CD4-positive, alpha-beta memory T cell (primary cell): ENCODE data around the gene SLC1A2. TPM values are rescaled to one million over a fixed set of nuclear protein-coding genes. Genes with fewer than 3 reads are reported as not detected.

ENCODE experiments used
- CTCF ChIA-PET: fragments of 350-600 bp; sonication (Branson Sonifier 250); formaldehyde crosslinking; loops from one replicate; lab custom pipeline; 2021; ENCODE audit warnings: inconsistent platforms; ENCODE audit not compliant: partially characterized antibody; lab: Charles Lee
- POLR2A ChIA-PET: fragments of 350-600 bp; sonication (Branson Sonifier 250); formaldehyde crosslinking; loops from one replicate; lab custom pipeline; 2021; ENCODE audit not compliant: partially characterized antibody; lab: Charles Lee
- DNase-seq, 5 donors: peaks; one replicate each; pipeline versions ENCODE4 v3.0.0 to v3.0.0-alpha.2; 2020 to 2022; ENCODE audit warnings: mixed read lengths in 1 of 5
- H3K27ac ChIP-seq: one replicate; pipeline ENCODE4 v1.7.0; 2013; ENCODE audit warnings: low read depth, low read length
- H3K27me3 ChIP-seq: 2 replicates; pipeline ENCODE4 v1.7.0; 2013; ENCODE audit warnings: mild to moderate bottlenecking, low read length, moderate library complexity; ENCODE audit not compliant: insufficient read depth
- H3K36me3 ChIP-seq: 2 replicates; pipeline ENCODE4 v1.7.0; 2013; ENCODE audit warnings: mild to moderate bottlenecking, low read length, moderate library complexity; ENCODE audit not compliant: insufficient read depth
- H3K4me1 ChIP-seq: 2 replicates; pipeline ENCODE4 v1.7.0; 2013; ENCODE audit warnings: mild to moderate bottlenecking, low read length, moderate library complexity; ENCODE audit not compliant: insufficient read depth
- H3K4me3 ChIP-seq, 2 donors: one replicate each; pipeline ENCODE4 v1.7.0; 2013; ENCODE audit warnings: low read length in 2 of 2, mild to moderate bottlenecking in 1 of 2
- H3K9me3 ChIP-seq, 2 donors: one replicate each; pipeline ENCODE4 v1.7.0; 2013; ENCODE audit warnings: low read length in 2 of 2, control low read depth in 1 of 2; ENCODE audit not compliant: control insufficient read depth in 1 of 2
- H3K27ac Mint-ChIP-seq, 7 donors: one replicate each; pipeline ENCODE4 v1.8.0; 2020 to 2021; ENCODE audit warnings: mixed read lengths in 7 of 7, mild to moderate bottlenecking in 6 of 7, inconsistent platforms in 3 of 7, moderate library complexity in 3 of 7
- H3K27me3 Mint-ChIP-seq, 2 donors: one replicate each; pipeline ENCODE4 v1.8.0; 2020 to 2021; ENCODE audit warnings: mixed read lengths in 2 of 2
- H3K36me3 Mint-ChIP-seq, 2 donors: one replicate each; pipeline ENCODE4 v1.8.0; 2020 to 2021; ENCODE audit warnings: mixed read lengths in 2 of 2, inconsistent platforms in 1 of 2, mild to moderate bottlenecking in 1 of 2
- H3K4me1 Mint-ChIP-seq, 4 donors: one replicate each; pipeline ENCODE4 v1.8.0; 2020 to 2021; ENCODE audit warnings: mixed read lengths in 4 of 4, mild to moderate bottlenecking in 1 of 4
- H3K4me3 Mint-ChIP-seq, 8 donors: one replicate each; pipeline ENCODE4 v1.8.0; 2020 to 2021; ENCODE audit warnings: mixed read lengths in 8 of 8, mild to moderate bottlenecking in 7 of 8, moderate library complexity in 6 of 8, inconsistent platforms in 3 of 8
- H3K9me3 Mint-ChIP-seq, 8 donors: one replicate each; pipeline ENCODE4 v1.8.0; 2020 to 2021; ENCODE audit warnings: mixed read lengths in 8 of 8, mild to moderate bottlenecking in 5 of 8, inconsistent platforms in 3 of 8, moderate library complexity in 1 of 8
- intact Hi-C: fragments of 100-400 bp; cut with micrococcal nuclease; formaldehyde crosslinking; loops from one replicate; pipeline ENCODE4 v1.15.1; 2023
- polyA plus RNA-seq, 2 donors: library from polyadenylated mRNA; unstranded; fragments of 300-500 nt; fragmentation: Illumina TruSeq; gene quantifications; one replicate each; pipeline ENCODE4 v1.2.3, GENCODE V29; 2021
- total RNA-seq, 2 experiments: library from RNA; stranded (reverse); gene quantifications; one replicate each; pipeline ENCODE4 v1.2.3, GENCODE V29; 2021

The SLC1A2 gene
- total and polyA plus RNA-seq, 4 experiments from 2014 or later = 0.08 to 0.25 (median 0.11) TPM

- Histone ChIP-seq H3K4me3 (no peak overlapping the region), H3K27ac (no peak overlapping the region), H3K36me3 (no peaks in the 10 kb centered on the region), H3K27me3 (no peaks in the 10 kb centered on the region), H3K4me1 (no peaks in the 10 kb centered on the region), H3K9me3 (no peaks in the 10 kb centered on the region)
- Mint-ChIP-seq H3K4me3 (no peak overlapping the region), H3K27ac (peak overlapping the region in 2 of 7 donors; percentile 21 to 31), H3K27me3 (no peaks in the 10 kb centered on the region), H3K9me3 (no peaks in the 10 kb centered on the region), H3K36me3 (no peaks in the 10 kb centered on the region), H3K4me1 (peaks cover 0 to 3% (median 2%) of the 10 kb centered on the region in 4 donors)
- DNase-seq = no peak
- ChIA-PET CTCF (interaction anchor here (2.2 kb wide), 1 partner anchor 16 kb away, joined by 10 read pairs; no protein-coding TSS in a partner anchor), POLR2A (no interaction called here)
- intact Hi-C loops = no loop called here
Measured at GRCh38 chr11:35376613-35377012, 42.7 kb downstream of the SLC1A2 start.

DNA sequence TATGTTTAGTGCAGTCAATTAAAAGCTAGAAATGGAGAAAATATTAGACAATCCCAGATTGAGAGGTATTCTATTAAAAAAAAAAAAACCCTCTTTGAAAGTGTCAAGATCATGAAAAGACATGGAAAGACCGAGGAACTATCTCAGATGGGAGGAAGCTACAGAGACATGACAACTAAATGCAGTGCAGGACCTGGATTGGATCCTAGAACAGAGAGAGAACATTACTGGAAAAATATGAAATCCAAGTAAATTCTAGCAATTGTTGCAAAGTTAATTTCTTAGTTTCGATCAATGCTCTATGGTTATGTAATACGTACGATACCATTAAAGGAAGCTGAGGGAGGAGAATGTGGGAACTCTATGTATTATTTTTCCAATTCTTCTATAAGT is 43.2 kb downstream of the SLC1A2 start:
- Mint-ChIP-seq H3K4me3 (no peak overlapping the region), H3K9me3 (no peaks in the 10 kb centered on the region), H3K27me3 (peaks cover 0 to 1% of the 10 kb centered on the region in 2 donors), H3K4me1 (peaks cover 0 to 3% (median 3%) of the 10 kb centered on the region in 4 donors), H3K27ac (no peak overlapping the region), H3K36me3 (no peaks in the 10 kb centered on the region)
- no peaks in the 10 kb centered on the region for H3K36me3 ChIP-seq
- ChIA-PET POLR2A (no interaction called here), CTCF (interaction anchor here (2.2 kb wide), 1 partner anchor 16 kb away, joined by 10 read pairs; no protein-coding TSS in a partner anchor)
- H3K4me1 ChIP-seq = no peaks in the 10 kb centered on the region
- H3K4me3 ChIP-seq = no peak overlapping the region
- H3K9me3 ChIP-seq = no peaks in the 10 kb centered on the region
- no peak overlapping the region for H3K27ac ChIP-seq
- no peaks in the 10 kb centered on the region for H3K27me3 ChIP-seq
- intact Hi-C loops = no loop called here
- DNase-seq = no peak

DNA sequence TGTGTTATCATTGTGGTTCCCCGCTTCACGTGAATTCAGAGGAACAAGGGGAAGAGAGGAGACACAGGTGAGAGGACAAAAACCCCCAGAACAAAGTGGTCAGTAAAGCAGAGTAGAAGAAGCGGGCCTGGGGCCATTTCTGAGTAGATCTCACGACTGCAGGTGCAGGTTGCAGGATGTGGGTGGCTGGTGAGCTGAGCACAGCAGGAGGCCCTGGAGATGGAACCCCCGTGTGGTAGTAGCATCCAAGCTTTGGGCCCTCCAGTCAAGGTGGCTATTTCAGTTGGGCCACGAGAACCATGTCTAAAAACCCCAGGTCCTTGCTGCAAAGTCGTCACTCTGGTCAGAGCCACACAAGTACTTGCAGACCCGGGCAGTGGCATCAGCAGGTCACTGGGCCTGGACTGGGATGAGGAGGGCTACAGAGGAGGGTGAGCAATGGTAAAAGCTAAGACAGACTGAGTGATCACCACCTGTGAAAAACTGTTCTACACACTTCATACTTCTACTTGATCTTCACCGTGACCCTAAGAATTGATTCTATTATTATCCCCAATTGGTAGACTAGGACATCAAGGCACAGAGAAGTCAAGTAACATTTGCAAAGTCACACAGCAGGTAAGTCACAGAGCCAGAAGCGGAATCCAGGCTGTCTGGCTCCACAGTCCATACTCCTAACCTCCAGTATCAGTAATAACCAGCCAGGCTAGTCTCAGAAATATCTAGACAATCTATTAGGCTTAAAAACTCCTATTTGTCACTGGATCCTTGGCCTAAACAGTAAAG is 43.8 kb downstream of the SLC1A2 start:
- Mint-ChIP-seq H3K36me3 (no peaks in the 10 kb centered on the region), H3K4me1 (peaks cover 0 to 3% (median 3%) of the 10 kb centered on the region in 4 donors), H3K27me3 (peaks cover 0 to 1% of the 10 kb centered on the region in 2 donors), H3K27ac (no peak overlapping the region), H3K9me3 (no peaks in the 10 kb centered on the region), H3K4me3 (peak overlapping the region in 1 of 8 donors; percentile 15)
- no peak overlapping the region for H3K27ac ChIP-seq
- POLR2A ChIA-PET = no interaction called here
- H3K9me3 ChIP-seq = no peaks in the 10 kb centered on the region
- H3K27me3 ChIP-seq = no peaks in the 10 kb centered on the region
- no peak overlapping the region for H3K4me3 ChIP-seq
- no peaks in the 10 kb centered on the region for H3K4me1 ChIP-seq
- no peak for DNase-seq
- CTCF ChIA-PET = interaction anchor here (0.8 to 2.2 kb wide), 4 partner anchors 12 to 70 kb away, joined by 3 to 10 read pairs (median 6); no protein-coding TSS in a partner anchor
- no peaks in the 10 kb centered on the region for H3K36me3 ChIP-seq
- intact Hi-C loops = no loop called here

DNA sequence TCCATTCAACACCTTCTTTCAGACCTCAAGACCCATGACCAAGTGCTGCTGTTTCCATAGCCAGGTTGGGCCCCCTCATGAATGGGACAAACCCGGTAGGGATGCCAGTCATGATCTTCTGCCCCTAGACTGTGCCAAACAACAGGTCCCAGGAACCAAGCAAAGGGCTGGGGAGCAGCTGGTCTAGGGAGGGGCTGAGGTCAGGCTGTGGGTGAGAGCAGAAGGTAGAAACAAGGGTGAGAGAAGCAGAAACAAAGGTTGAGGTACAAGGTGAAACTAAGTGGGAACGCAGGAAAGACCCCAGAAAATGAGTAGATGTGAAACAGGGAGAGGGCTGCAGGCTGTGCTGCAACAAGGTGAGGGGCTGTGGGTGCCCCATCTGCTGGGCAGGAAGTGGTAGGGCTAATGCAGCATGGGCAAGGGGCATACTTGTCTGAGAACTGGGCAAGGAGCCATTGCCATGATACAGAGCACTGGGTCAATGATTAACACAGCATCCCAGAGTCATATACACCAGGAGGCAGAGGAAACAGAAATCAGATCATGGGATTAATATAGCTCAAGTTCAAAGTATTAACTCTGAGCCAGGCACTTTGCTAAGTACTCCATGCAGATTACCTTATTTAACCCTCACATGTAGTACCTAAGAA is 45.9 kb downstream of the SLC1A2 start:
- ChIA-PET POLR2A (interaction anchor here (1.0 to 1.5 kb wide), 2 partner anchors 10 to 13 kb away, joined by 3 read pairs; no protein-coding TSS in a partner anchor), CTCF (interaction anchor here (1.1 to 2.1 kb wide), 5 partner anchors 10 to 377 kb away, joined by 3 to 6 read pairs (median 3); no protein-coding TSS in a partner anchor)
- H3K4me3 Mint-ChIP-seq = no peak overlapping the region
- no peak for DNase-seq
- no peaks in the 10 kb centered on the region for H3K9me3 Mint-ChIP-seq
- H3K36me3 ChIP-seq = no peaks in the 10 kb centered on the region
- H3K4me1 ChIP-seq = no peaks in the 10 kb centered on the region
- no peak overlapping the region for H3K27ac ChIP-seq
- H3K27ac Mint-ChIP-seq = peak overlapping the region in 3 of 7 donors; percentile 38 to 77 (median 70)
- H3K27me3 ChIP-seq = no peaks in the 10 kb centered on the region
- H3K4me1 Mint-ChIP-seq = peaks cover 0 to 3% (median 3%) of the 10 kb centered on the region in 4 donors
- H3K36me3 Mint-ChIP-seq = no peaks in the 10 kb centered on the region
- H3K9me3 ChIP-seq = no peaks in the 10 kb centered on the region
- H3K27me3 Mint-ChIP-seq = peaks cover 0 to 1% of the 10 kb centered on the region in 2 donors
- H3K4me3 ChIP-seq = no peak overlapping the region
- intact Hi-C loops = loop anchor here (5.0 kb wide), 1 partner anchor 41 kb away; no protein-coding TSS in a partner anchor

- Mint-ChIP-seq H3K9me3 (no peaks in the 10 kb centered on the region), H3K27ac (peak overlapping the region in 1 of 7 donors; percentile 10), H3K36me3 (no peaks in the 10 kb centered on the region), H3K27me3 (peaks cover 0 to 1% of the 10 kb centered on the region in 2 donors), H3K4me1 (peaks cover 0 to 3% (median 3%) of the 10 kb centered on the region in 4 donors), H3K4me3 (no peak overlapping the region)
- no peaks in the 10 kb centered on the region for H3K36me3 ChIP-seq
- ChIA-PET POLR2A (interaction anchor here (1.0 to 1.5 kb wide), 2 partner anchors 10 to 13 kb away, joined by 3 read pairs; no protein-coding TSS in a partner anchor), CTCF (interaction anchor here (1.1 to 2.1 kb wide), 3 partner anchors 43 to 375 kb away, joined by 3 to 4 read pairs (median 3); no protein-coding TSS in a partner anchor)
- no peak overlapping the region for H3K4me3 ChIP-seq
- H3K27ac ChIP-seq = no peak overlapping the region
- H3K4me1 ChIP-seq = no peaks in the 10 kb centered on the region
- H3K9me3 ChIP-seq = no peaks in the 10 kb centered on the region
- no peak for DNase-seq
- intact Hi-C loops = loop anchor here (5.0 kb wide), 1 partner anchor 40 kb away; no protein-coding TSS in a partner anchor
- H3K27me3 ChIP-seq = no peaks in the 10 kb centered on the region
Measured at GRCh38 chr11:35372565-35373283, 46.6 kb downstream of the SLC1A2 start.

DNA sequence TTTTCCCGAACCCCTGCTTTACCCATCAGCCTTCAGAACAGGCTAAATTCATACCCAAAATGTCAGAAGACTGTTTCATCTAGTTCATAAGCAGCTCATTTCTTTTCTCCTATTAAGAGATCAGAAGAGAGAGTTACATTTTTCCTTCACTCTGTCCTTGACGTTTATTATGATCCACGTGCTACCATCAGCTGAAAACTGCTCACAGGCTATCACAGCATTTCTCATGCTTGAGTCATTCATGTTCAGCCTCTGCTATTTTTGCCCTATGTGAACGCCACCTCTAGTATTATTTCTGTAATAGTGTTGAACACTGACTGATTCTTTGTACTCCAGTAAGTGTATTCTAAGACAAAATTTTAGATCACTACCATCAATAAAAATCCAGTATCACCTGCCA is 51.9 kb downstream of the SLC1A2 start:
- peaks cover 2 to 8% of the 10 kb centered on the region in 2 donors for H3K27me3 Mint-ChIP-seq
- Histone ChIP-seq H3K36me3 (no peaks in the 10 kb centered on the region), H3K27me3 (no peaks in the 10 kb centered on the region), H3K4me1 (no peaks in the 10 kb centered on the region), H3K9me3 (peaks cover 0 to 3% of the 10 kb centered on the region in 2 donors), H3K27ac (no peak overlapping the region), H3K4me3 (no peak overlapping the region)
- peaks cover 0 to 8% (median under 1%) of the 10 kb centered on the region in 8 donors for H3K9me3 Mint-ChIP-seq
- no peak overlapping the region for H3K4me3 Mint-ChIP-seq
- H3K4me1 Mint-ChIP-seq = peaks cover 0 to 5% (median 2%) of the 10 kb centered on the region in 4 donors
- no peaks in the 10 kb centered on the region for H3K36me3 Mint-ChIP-seq
- intact Hi-C loops = no loop called here
- DNase-seq = no peak
- POLR2A ChIA-PET = interaction anchor here (1.4 kb wide), 1 partner anchor 36 kb away, joined by 4 read pairs; no protein-coding TSS in a partner anchor
- CTCF ChIA-PET = interaction anchor here (0.9 to 1.5 kb wide), 5 partner anchors 17 to 441 kb away, joined by 3 to 4 read pairs (median 3); no protein-coding TSS in a partner anchor
- H3K27ac Mint-ChIP-seq = no peak overlapping the region
